GM12892 (cell line): Measurements from ENCODE around the gene SPRR2A.
"Not testable (repeated sequence)": the region's sequence is repeated elsewhere in the genome, so short reads cannot be mapped to it uniquely, and the experiment has no call there.

Experiments used
- POLR2A ChIP-seq: IDR thresholded peaks from 2 replicates; pipeline ENCODE4 v1.6.1; 2011; ENCODE audit warnings: low read depth, low read length, control low read depth
- POLR2AphosphoS5 ChIP-seq: IDR thresholded peaks from 2 replicates; pipeline ENCODE4 v1.6.1; 2011; ENCODE audit warnings: low read depth, low read length, control low read depth

DNA sequence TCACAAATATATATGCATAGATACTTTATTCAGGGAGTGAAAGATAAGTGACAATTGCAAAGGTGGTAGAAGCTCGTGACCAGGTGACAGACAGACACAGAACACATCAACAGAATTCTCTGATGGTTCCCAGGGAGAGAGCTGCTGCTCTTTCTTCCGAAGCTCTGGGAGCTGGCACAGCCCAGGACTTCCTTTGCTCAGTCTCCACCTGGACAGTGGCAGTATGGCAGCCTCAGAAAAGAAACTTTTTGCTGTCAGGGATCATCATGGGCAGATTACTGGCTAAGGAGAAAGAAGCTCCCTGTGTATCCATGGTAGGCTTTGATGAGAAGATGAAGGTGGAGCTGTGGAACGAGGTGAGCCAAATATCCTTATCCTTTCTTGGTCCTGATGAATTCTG lies 1.2 kb downstream of the SPRR2A start:
- not testable (repeated sequence) for TF ChIP-seq POLR2A, POLR2AphosphoS5
